ENCODE data around the gene PNMA3. TPM values are rescaled to one million over a fixed set of nuclear protein-coding genes. Genes with fewer than 3 reads are reported as not detected.
A peak's percentile ranks its signal among the peaks of the same experiment; 100 is the strongest.

The PNMA3 gene
- polyA plus RNA-seq, 1 donor = 65.1 TPM

- Histone ChIP-seq H3K27ac (ENCODE audit: low read length) (no peak overlapping the region), H3K4me1 (ENCODE audit: control insufficient read depth, insufficient read depth, low read length) (no peaks in the 10 kb centered on the region), H3K9me3 (ENCODE audit: control insufficient read depth, low read depth, low read length) (no peaks in the 10 kb centered on the region), H3K36me3 (ENCODE audit: control insufficient read depth, insufficient read depth, low read length) (no peaks in the 10 kb centered on the region), H3K27me3 (ENCODE audit: control insufficient read depth, insufficient read depth, low read length) (no peaks in the 10 kb centered on the region), H3K4me3 (ENCODE audit: low read length) (peak overlapping the region; percentile 32)
- no CpG with 5 or more reads among the region's 64 CpGs for WGBS (ENCODE audit: insufficient coverage, low lambda C conversion rate)
- DNase-seq = peak; percentile 42 to 56
These were observed 23.7 kb upstream of the PNMA3 start for GRCh38 chrX:153032397-153033118.

- WGBS (ENCODE audit: insufficient coverage, low lambda C conversion rate) = no CpG with 5 or more reads among the region's 2 CpGs
- no peaks in the 10 kb centered on the region for H3K36me3 ChIP-seq (ENCODE audit: control insufficient read depth, insufficient read depth, low read length)
These were observed 7.2 kb upstream of the PNMA3 start for GRCh38 chrX:153049093-153049492.

GRCh38 chrX:153052534-153052933 lies 3.7 kb upstream of the PNMA3 start:
- Histone ChIP-seq H3K4me1 (ENCODE audit: control insufficient read depth, insufficient read depth, low read length) (peaks cover 10% of the 10 kb centered on the region), H3K27me3 (ENCODE audit: control insufficient read depth, insufficient read depth, low read length) (no peaks in the 10 kb centered on the region), H3K27ac (ENCODE audit: low read length) (no peak overlapping the region), H3K4me3 (ENCODE audit: low read length) (no peak overlapping the region), H3K9me3 (ENCODE audit: control insufficient read depth, low read depth, low read length) (no peaks in the 10 kb centered on the region), H3K36me3 (ENCODE audit: control insufficient read depth, insufficient read depth, low read length) (no peaks in the 10 kb centered on the region)
- DNase-seq = no peak
- WGBS (ENCODE audit: insufficient coverage, low lambda C conversion rate) = no CpG with 5 or more reads among the region's 1 CpG

More at GRCh38 chrX:153049093-153049492, 7.2 kb upstream of the PNMA3 start:
- DNase-seq = no peak
- Histone ChIP-seq H3K27me3 (ENCODE audit: control insufficient read depth, insufficient read depth, low read length) (no peaks in the 10 kb centered on the region), H3K4me3 (ENCODE audit: low read length) (no peak overlapping the region), H3K27ac (ENCODE audit: low read length) (no peak overlapping the region), H3K9me3 (ENCODE audit: control insufficient read depth, low read depth, low read length) (no peaks in the 10 kb centered on the region), H3K4me1 (ENCODE audit: control insufficient read depth, insufficient read depth, low read length) (no peaks in the 10 kb centered on the region)

GRCh38 chrX:153057281-153057680 lies 1.0 kb downstream of the PNMA3 start:
- peak in 1 of 2 donors; percentile 6 for DNase-seq
- Histone ChIP-seq H3K27ac (ENCODE audit: low read length) (peak overlapping the region; percentile 26), H3K9me3 (ENCODE audit: control insufficient read depth, low read depth, low read length) (no peaks in the 10 kb centered on the region), H3K27me3 (ENCODE audit: control insufficient read depth, insufficient read depth, low read length) (no peaks in the 10 kb centered on the region), H3K36me3 (ENCODE audit: control insufficient read depth, insufficient read depth, low read length) (no peaks in the 10 kb centered on the region), H3K4me1 (ENCODE audit: control insufficient read depth, insufficient read depth, low read length) (peaks cover 23% of the 10 kb centered on the region), H3K4me3 (ENCODE audit: low read length) (peak overlapping the region; percentile 41)
- no CpG with 5 or more reads among the region's 11 CpGs for WGBS (ENCODE audit: insufficient coverage, low lambda C conversion rate)

- no peaks in the 10 kb centered on the region for H3K27me3 ChIP-seq (ENCODE audit: control insufficient read depth, insufficient read depth, low read length)
- no peak overlapping the region for H3K4me3 ChIP-seq (ENCODE audit: low read length)
- no peak overlapping the region for H3K27ac ChIP-seq (ENCODE audit: low read length)
- no CpG with 5 or more reads among the region's 18 CpGs for WGBS (ENCODE audit: insufficient coverage, low lambda C conversion rate)
- no peak for DNase-seq
- H3K36me3 ChIP-seq (ENCODE audit: control insufficient read depth, insufficient read depth, low read length) = no peaks in the 10 kb centered on the region
- no peaks in the 10 kb centered on the region for H3K9me3 ChIP-seq (ENCODE audit: control insufficient read depth, low read depth, low read length)
- H3K4me1 ChIP-seq (ENCODE audit: control insufficient read depth, insufficient read depth, low read length) = peaks cover 38% of the 10 kb centered on the region
These were observed 3.2 kb downstream of the PNMA3 start for GRCh38 chrX:153059191-153060094.

GRCh38 chrX:153060095-153060445 lies 3.8 kb downstream of the PNMA3 start:
- no CpG with 5 or more reads among the region's 8 CpGs for WGBS (ENCODE audit: insufficient coverage, low lambda C conversion rate)
- Histone ChIP-seq H3K9me3 (ENCODE audit: control insufficient read depth, low read depth, low read length) (no peaks in the 10 kb centered on the region), H3K27ac (ENCODE audit: low read length) (no peak overlapping the region), H3K27me3 (ENCODE audit: control insufficient read depth, insufficient read depth, low read length) (no peaks in the 10 kb centered on the region), H3K4me3 (ENCODE audit: low read length) (no peak overlapping the region), H3K4me1 (ENCODE audit: control insufficient read depth, insufficient read depth, low read length) (peaks cover 39% of the 10 kb centered on the region), H3K36me3 (ENCODE audit: control insufficient read depth, insufficient read depth, low read length) (no peaks in the 10 kb centered on the region)
- DNase-seq = no peak

GRCh38 chrX:153061732-153062131 lies 5.5 kb downstream of the PNMA3 start:
- no CpG with 5 or more reads among the region's 3 CpGs for WGBS (ENCODE audit: insufficient coverage, low lambda C conversion rate)
- H3K27me3 ChIP-seq (ENCODE audit: control insufficient read depth, insufficient read depth, low read length) = no peaks in the 10 kb centered on the region

GRCh38 chrX:153063315-153063714 lies 7.0 kb downstream of the PNMA3 start:
- Histone ChIP-seq H3K4me3 (ENCODE audit: low read length) (no peak overlapping the region), H3K4me1 (ENCODE audit: control insufficient read depth, insufficient read depth, low read length) (peaks cover 29% of the 10 kb centered on the region), H3K9me3 (ENCODE audit: control insufficient read depth, low read depth, low read length) (no peaks in the 10 kb centered on the region), H3K27me3 (ENCODE audit: control insufficient read depth, insufficient read depth, low read length) (no peaks in the 10 kb centered on the region), H3K36me3 (ENCODE audit: control insufficient read depth, insufficient read depth, low read length) (no peaks in the 10 kb centered on the region), H3K27ac (ENCODE audit: low read length) (peak overlapping the region; percentile 59)
- DNase-seq = peak in 1 of 2 donors; percentile 60

More at GRCh38 chrX:153061732-153062131, 5.5 kb downstream of the PNMA3 start:
- Histone ChIP-seq H3K27ac (ENCODE audit: low read length) (no peak overlapping the region), H3K36me3 (ENCODE audit: control insufficient read depth, insufficient read depth, low read length) (no peaks in the 10 kb centered on the region), H3K4me3 (ENCODE audit: low read length) (no peak overlapping the region), H3K9me3 (ENCODE audit: control insufficient read depth, low read depth, low read length) (no peaks in the 10 kb centered on the region), H3K4me1 (ENCODE audit: control insufficient read depth, insufficient read depth, low read length) (peaks cover 39% of the 10 kb centered on the region)
- DNase-seq = no peak

- no peak for DNase-seq
- H3K36me3 ChIP-seq (ENCODE audit: control insufficient read depth, insufficient read depth, low read length) = no peaks in the 10 kb centered on the region
- no peaks in the 10 kb centered on the region for H3K9me3 ChIP-seq (ENCODE audit: control insufficient read depth, low read depth, low read length)
- H3K4me3 ChIP-seq (ENCODE audit: low read length) = no peak overlapping the region
- peak overlapping the region; percentile 59 for H3K27ac ChIP-seq (ENCODE audit: low read length)
- no peaks in the 10 kb centered on the region for H3K27me3 ChIP-seq (ENCODE audit: control insufficient read depth, insufficient read depth, low read length)
- WGBS (ENCODE audit: insufficient coverage, low lambda C conversion rate) = no CpG with 5 or more reads among the region's 2 CpGs
- peaks cover 23% of the 10 kb centered on the region for H3K4me1 ChIP-seq (ENCODE audit: control insufficient read depth, insufficient read depth, low read length)
These were observed 7.8 kb downstream of the PNMA3 start for GRCh38 chrX:153064061-153064460.

GRCh38 chrX:153065389-153065788 lies 9.1 kb downstream of the PNMA3 start:
- no CpG with 5 or more reads among the region's 6 CpGs for WGBS (ENCODE audit: insufficient coverage, low lambda C conversion rate)
- no peak overlapping the region for H3K27ac ChIP-seq (ENCODE audit: low read length)
- DNase-seq = peak in 1 of 2 donors; percentile 65

More at GRCh38 chrX:153065389-153065788, 9.1 kb downstream of the PNMA3 start:
- Histone ChIP-seq H3K4me3 (ENCODE audit: low read length) (no peak overlapping the region), H3K36me3 (ENCODE audit: control insufficient read depth, insufficient read depth, low read length) (no peaks in the 10 kb centered on the region), H3K4me1 (ENCODE audit: control insufficient read depth, insufficient read depth, low read length) (peaks cover 23% of the 10 kb centered on the region), H3K9me3 (ENCODE audit: control insufficient read depth, low read depth, low read length) (no peaks in the 10 kb centered on the region), H3K27me3 (ENCODE audit: control insufficient read depth, insufficient read depth, low read length) (no peaks in the 10 kb centered on the region)

All from large intestine (tissue), 3 donors.